ENCODE data around the gene ADAMTS12.
A peak's percentile ranks its signal among the peaks of the same experiment; 100 is the strongest.

The ADAMTS12 gene

GRCh38 chr5:33807771-33808170, 84.0 kb downstream of the ADAMTS12 start:
- no peak for DNase-seq (ENCODE audit: low read depth, low spot score)

GRCh38 chr5:33806738-33807442, 84.9 kb downstream of the ADAMTS12 start:
- no peak for DNase-seq (ENCODE audit: low read depth, low spot score)

DNA sequence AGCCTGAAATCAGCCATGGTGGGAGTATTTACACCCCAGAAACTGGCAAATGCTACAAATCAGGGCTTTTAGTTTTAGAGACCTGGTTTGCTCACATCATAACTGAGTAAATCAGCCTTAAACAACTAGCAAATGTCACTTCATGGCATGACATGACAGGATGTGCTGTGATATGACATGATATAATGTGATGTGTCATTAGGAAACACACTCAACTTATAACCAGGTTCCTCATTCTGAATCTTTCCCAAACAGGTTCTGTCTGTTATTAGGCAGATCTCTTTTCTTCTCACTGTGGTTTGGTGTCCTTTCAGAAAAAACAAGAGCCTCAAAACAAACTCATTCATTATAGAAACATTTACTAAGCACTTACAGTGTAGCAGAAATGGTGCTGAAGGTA, 90.5 kb downstream of the ADAMTS12 start:
- DNase-seq (ENCODE audit: low read depth, low spot score) = no peak

DNA sequence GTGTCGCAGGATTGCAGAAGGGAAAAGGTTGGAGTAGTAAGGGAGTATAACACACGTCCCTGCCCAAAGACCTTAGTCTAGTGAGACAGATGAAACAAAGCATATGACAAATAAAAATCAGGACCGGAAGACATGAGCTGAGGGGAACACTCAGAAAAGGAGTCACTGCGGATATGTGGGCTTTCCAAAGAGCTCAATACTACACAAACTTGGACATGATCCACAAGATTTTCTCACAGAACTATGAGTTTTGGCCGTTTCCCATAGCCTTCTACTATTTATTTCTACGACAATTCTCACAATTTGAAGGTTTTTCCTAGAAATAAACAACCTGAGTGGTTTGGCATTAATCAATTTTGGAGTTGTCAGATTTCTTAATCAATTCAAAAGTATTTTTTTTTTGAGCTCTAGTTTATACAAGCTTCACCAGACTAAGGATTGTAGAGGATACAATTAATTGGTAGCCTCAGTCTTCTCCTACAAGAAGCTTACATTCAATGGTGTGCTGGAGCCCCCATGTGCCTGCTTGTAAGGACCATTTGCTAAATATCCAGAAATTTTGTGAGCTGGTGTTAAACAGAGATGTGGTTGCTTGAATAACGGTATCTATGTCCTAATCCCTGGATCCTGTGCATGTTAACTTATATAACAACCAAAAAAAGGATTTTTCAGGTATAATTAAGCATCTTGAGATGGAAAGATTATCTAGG, 91.4 kb downstream of the ADAMTS12 start:
- DNase-seq (ENCODE audit: low read depth, low spot score) = no peak

GRCh38 chr5:33795496-33795895, 96.3 kb downstream of the ADAMTS12 start:
- no peak for DNase-seq (ENCODE audit: low read depth, low spot score)

GRCh38 chr5:33794550-33795181, 97.1 kb downstream of the ADAMTS12 start:
- DNase-seq (ENCODE audit: low read depth, low spot score) = no peak

- no peak for DNase-seq (ENCODE audit: low read depth, low spot score)
Measured at GRCh38 chr5:33793836-33794549, 97.8 kb downstream of the ADAMTS12 start.

DNA sequence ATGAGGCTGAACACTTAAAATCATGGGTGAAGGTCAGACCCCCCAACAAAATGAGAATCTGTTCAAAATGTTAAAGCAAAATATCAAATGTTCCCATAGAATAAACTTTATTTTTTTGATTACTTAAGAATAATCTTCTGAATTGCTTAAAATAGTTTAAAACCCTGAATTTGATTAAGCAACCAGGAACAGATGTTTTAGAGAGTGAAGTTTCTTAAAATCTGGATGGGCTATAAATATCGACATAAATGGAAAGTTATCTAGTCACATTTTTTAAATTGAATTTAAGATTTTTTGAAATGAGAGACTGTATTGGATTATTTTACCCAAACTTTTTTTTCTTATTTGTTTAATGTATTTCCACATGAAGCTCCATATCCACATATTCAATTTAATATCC, 98.5 kb downstream of the ADAMTS12 start:
- no peak for DNase-seq (ENCODE audit: low read depth, low spot score)

DNA sequence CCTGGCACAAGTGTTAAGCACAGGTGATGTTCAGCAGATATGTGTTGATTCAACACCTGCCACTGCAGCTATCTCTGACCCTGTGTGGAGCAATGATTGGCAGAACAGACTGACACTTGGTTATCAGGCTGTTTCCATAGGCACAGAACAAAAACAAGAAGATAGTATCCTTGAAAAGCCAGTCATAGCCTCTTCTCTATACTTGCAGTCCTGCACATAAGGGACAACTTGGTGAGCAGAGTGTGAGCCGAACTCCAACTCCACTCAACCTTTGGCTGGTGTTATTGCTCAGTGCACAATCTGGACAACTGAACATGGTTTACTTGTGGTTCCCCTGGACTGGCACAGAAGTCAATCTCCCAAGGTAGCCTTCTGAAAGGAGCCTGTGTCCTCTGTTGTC, 99.2 kb downstream of the ADAMTS12 start:
- DNase-seq (ENCODE audit: low read depth, low spot score) = no peak

GRCh38 chr5:33789567-33789957, 102.2 kb downstream of the ADAMTS12 start:
- DNase-seq (ENCODE audit: low read depth, low spot score) = no peak

- DNase-seq (ENCODE audit: low read depth, low spot score) = peak; percentile 84
Measured at GRCh38 chr5:33788922-33789566, 102.7 kb downstream of the ADAMTS12 start.

DNA sequence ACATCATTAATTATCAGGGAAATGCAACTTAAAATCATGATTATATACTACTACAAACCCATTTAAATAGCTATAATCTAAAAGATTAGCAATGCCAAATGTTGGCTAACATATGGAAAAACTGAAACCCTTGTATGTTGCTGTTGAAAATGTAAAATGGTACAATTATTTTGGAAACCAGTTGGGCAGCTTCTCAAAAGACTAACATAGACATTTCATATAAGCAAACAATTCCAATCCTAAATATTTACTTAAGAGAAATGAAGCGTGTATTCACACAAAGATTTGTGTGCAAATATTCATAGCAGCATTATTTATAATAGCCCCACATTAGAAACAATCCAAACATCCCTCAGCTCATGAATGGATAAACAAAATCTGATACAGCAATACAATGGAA, 106.2 kb downstream of the ADAMTS12 start:
- no peak for DNase-seq (ENCODE audit: low read depth, low spot score)

DNA sequence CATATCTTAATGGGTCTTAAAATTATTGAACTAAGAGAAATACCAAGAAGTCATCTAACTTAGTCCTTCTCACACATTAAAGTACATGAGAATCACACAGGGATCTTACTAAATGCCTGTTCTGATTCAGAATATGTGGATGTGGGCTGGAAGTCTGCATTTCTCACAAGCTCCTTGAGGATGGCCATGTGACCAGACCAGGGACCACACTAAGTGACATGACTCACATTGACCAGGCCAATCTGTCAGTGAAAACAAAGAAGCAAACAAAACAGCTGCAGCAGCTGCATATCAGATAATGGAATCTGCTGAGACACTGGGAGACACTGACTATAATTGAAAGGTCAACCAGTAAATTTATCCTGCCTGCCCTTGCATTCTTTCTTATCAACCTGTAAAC, 110.5 kb downstream of the ADAMTS12 start:
- no peak for DNase-seq (ENCODE audit: low read depth, low spot score)

DNA sequence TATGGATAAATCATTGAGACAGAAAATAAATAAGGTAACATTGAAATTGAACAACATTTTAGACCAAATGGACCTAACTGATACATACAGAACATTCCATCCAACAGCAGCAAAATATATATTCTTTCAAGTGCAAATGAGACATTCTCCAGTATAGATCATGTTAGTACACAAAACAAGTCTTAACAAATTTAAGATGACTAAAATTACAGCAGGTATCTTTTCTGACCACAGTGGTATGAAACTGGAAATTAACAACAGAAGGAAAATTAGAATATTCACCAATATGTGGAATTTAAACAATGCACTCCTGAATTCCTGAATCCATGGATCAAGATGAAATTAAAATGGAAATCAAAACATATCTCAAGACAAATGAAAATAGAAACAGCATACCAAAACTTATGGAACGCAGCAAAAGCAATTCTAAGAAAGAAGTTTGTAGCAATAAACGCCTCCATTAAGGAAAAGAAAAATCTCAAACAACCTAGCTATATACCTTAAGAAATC, 115.6 kb downstream of the ADAMTS12 start:
- no peak for DNase-seq (ENCODE audit: low read depth, low spot score)

DNA sequence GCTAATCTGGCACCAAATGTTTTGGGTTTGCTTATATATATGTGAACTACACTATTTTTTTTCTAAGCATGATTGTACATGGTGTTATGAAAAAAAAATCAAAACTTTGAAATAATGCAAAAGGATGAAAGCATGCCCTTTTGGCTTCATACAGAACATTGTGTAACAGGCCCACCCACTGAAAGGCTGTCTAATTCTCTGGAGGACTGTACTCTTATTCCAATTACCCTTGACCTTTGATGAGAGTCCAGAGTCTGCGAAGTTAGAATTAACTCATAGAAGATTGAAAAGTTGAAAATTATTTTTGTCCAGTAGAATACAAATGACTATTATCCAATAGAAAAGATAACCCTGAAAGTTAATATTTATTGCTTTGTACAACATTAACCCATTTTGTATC, 117.4 kb downstream of the ADAMTS12 start:
- DNase-seq (ENCODE audit: low read depth, low spot score) = no peak

GRCh38 chr5:33772380-33772897, 119.4 kb downstream of the ADAMTS12 start:
- no peak for DNase-seq (ENCODE audit: low read depth, low spot score)

- no peak for DNase-seq (ENCODE audit: low read depth, low spot score)
Measured at GRCh38 chr5:33769968-33770367, 121.8 kb downstream of the ADAMTS12 start.

GRCh38 chr5:33769196-33769595, 122.6 kb downstream of the ADAMTS12 start:
- no peak for DNase-seq (ENCODE audit: low read depth, low spot score)

DNA sequence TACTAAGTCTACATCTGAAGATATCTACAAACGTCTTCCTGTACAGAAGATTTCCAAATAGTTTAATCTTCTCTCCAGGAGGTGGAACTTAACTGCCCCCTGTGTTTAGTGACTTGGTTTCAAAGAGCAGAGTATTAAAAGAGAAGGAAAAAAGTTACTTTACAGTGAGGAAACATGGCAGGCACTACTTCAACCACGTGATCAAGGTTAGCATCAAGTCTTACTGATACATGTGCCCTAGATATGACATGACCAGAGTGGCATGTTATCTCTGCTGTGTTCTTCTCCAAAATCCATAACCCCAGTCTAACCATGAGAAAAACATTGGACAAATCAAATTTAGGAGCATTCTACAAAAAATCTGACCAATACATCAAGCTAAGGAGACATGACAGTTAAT, 125.8 kb downstream of the ADAMTS12 start:
- DNase-seq (ENCODE audit: low read depth, low spot score) = no peak

DNA sequence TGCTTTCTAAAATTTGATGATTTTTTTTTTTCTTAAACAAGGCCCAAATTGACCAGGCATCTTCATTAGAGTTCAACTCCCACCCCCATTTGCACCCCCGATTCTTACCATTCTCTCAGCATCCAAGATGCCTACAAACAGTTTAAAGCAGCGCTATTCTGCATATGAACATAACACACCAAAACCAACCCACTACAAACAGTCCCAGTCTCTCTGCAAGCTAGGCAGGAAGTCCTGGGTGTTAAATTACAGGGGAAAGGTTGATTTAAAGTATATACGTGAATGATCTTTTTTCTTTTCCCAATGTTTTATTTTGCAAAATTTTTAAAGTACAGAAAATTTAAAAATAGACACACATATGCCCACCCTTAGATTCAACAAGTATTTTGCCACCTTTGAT, 127.0 kb downstream of the ADAMTS12 start:
- no peak for DNase-seq (ENCODE audit: low read depth, low spot score)

DNA sequence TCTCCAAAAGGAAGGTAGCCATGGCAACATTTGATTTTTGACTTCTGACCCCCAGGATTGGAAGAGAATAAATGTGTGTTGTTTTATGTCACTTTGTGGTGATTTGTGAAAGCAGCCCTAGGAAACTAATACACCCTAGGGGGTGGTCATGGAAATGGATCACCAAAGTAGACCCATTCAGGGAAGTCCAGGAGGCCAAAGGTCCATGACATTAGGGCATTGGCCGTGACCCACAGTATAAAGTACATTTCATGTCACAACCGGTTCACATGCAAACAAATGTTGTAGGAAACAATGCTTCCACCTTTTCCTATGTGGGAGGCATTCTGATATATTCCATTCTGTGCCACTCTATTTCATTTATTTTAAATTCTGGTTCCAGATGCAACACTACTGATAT, 128.4 kb downstream of the ADAMTS12 start:
- no peak for DNase-seq (ENCODE audit: low read depth, low spot score)

All from brain pericyte (primary cell).